PC-3 (cell line): ENCODE data around the gene GP9. TPM values are rescaled to one million over a fixed set of nuclear protein-coding genes. Genes with fewer than 3 reads are reported as not detected.

Source experiments
- ATAC-seq: fragments of 200-7000 bp; cut with Tn5 transposase; 2 replicates; pipeline ENCODE4 v1.9.1; 2020; ENCODE audit warnings: mild to moderate bottlenecking, moderate library complexity
- BruUV-seq: library from RNA; stranded (reverse); fragments of 400-500 nt; replicated peaks from 2 replicates; lab custom pipeline; 2021; lab: Mats Ljungman, UMichigan
- CTCF ChIA-PET: fragments of 300-600 bp; sonication (Branson Sonifier 250); formaldehyde crosslinking; loops from one replicate; lab custom pipeline; 2022; ENCODE audit warnings: antibody characterized with exemption; lab: Charles Lee
- POLR2A ChIA-PET: fragments of 300-600 bp; sonication (Branson Sonifier 250); formaldehyde crosslinking; loops from one replicate; lab custom pipeline; 2022; ENCODE audit warnings: antibody characterized with exemption; ENCODE audit not compliant: unreplicated experiment; lab: Charles Lee
- DNase-seq: peaks from one replicate; pipeline ENCODE4 v3.0.0-alpha.2; 2015
- H2AFZ ChIP-seq: fragments of 300-600 bp; sonication (generic); 2 replicates; pipeline ENCODE4 v1.6.0; 2016; ENCODE audit warnings: antibody characterized with exemption, low read length
- H3F3A ChIP-seq: fragments of 300-600 bp; sonication (generic); one replicate; pipeline ENCODE4 v1.6.0; 2017; ENCODE audit warnings: antibody characterized with exemption, low read length, control low read depth, mild to moderate bottlenecking; ENCODE audit not compliant: unreplicated experiment
- H3K27ac ChIP-seq: fragments of 300-600 bp; sonication (generic); 2 replicates; pipeline ENCODE4 v1.5.1; 2016; ENCODE audit warnings: mild to moderate bottlenecking, low read length
- H3K27me3 ChIP-seq: fragments of 300-600 bp; sonication (generic); 2 replicates; pipeline ENCODE4 v1.6.1; 2016; ENCODE audit warnings: low read length, mixed read lengths
- H3K36me3 ChIP-seq: fragments of 300-600 bp; sonication (generic); 2 replicates; pipeline ENCODE4 v1.6.1; 2016; ENCODE audit warnings: low read depth, mixed run types, low read length, mixed read lengths
- H3K4me1 ChIP-seq: fragments of 300-600 bp; sonication (generic); 2 replicates; pipeline ENCODE4 v1.5.1; 2016; ENCODE audit warnings: low read length; ENCODE audit not compliant: insufficient read depth
- H3K4me2 ChIP-seq: fragments of 300-600 bp; sonication (generic); 2 replicates; pipeline ENCODE4 v1.6.0; 2016; ENCODE audit warnings: low read length
- H3K4me3 ChIP-seq: fragments of 300-600 bp; sonication (generic); 2 replicates; pipeline ENCODE4 v1.5.1; 2016; ENCODE audit warnings: mild to moderate bottlenecking, low read length, mixed read lengths
- H3K79me2 ChIP-seq: fragments of 300-600 bp; sonication (generic); 2 replicates; pipeline ENCODE4 v1.6.1; 2017; ENCODE audit warnings: low read length, mixed read lengths
- H3K9ac ChIP-seq: fragments of 300-600 bp; sonication (generic); 2 replicates; pipeline ENCODE4 v1.6.0; 2016; ENCODE audit warnings: mild to moderate bottlenecking, low read length
- H3K9me2 ChIP-seq: fragments of 300-600 bp; sonication (generic); replicated peaks from 2 replicates; pipeline ENCODE4 v1.6.1; 2016; ENCODE audit warnings: mixed run types, low read length, mixed read lengths
- H3K9me3 ChIP-seq: fragments of 300-600 bp; sonication (generic); 2 replicates; pipeline ENCODE4 v1.6.1; 2016; ENCODE audit warnings: low read length, mixed read lengths
- H4K20me1 ChIP-seq: fragments of 300-600 bp; sonication (generic); 2 replicates; pipeline ENCODE4 v1.6.1; 2016; ENCODE audit warnings: low read length, mixed read lengths
- CTCF ChIP-seq: fragments of 300-600 bp; sonication (generic); conservative IDR thresholded peaks from 2 replicates; pipeline ENCODE4 v1.5.1; 2017; ENCODE audit warnings: antibody characterized with exemption, low read depth, mild to moderate bottlenecking, low read length
- EZH2 ChIP-seq: fragments of 300-600 bp; sonication (generic); IDR thresholded peaks from one replicate; pipeline ENCODE4 v1.6.1; 2017; ENCODE audit warnings: antibody characterized with exemption, mild to moderate bottlenecking, low read length; ENCODE audit not compliant: unreplicated experiment
- EZH2phosphoT487 ChIP-seq: fragments of 300-600 bp; sonication (generic); IDR thresholded peaks from 2 replicates; pipeline ENCODE4 v1.6.1; 2018; ENCODE audit warnings: mild to moderate bottlenecking, antibody characterized with exemption, low read length, borderline replicate concordance
- intact Hi-C: fragments of 100-400 bp; cut with micrococcal nuclease; formaldehyde crosslinking; loops from 2 replicates; pipeline ENCODE4 v1.9.0; 2023
- total RNA-seq: library from RNA; depleted of rRNA; stranded (reverse); fragments of >200 nt; gene quantifications from 2 replicates; pipeline ENCODE4 v1.2.3, GENCODE V29; 2014

GP9 gene
- total RNA-seq, 1 experiment from 2014 or later, result not detected

DNA sequence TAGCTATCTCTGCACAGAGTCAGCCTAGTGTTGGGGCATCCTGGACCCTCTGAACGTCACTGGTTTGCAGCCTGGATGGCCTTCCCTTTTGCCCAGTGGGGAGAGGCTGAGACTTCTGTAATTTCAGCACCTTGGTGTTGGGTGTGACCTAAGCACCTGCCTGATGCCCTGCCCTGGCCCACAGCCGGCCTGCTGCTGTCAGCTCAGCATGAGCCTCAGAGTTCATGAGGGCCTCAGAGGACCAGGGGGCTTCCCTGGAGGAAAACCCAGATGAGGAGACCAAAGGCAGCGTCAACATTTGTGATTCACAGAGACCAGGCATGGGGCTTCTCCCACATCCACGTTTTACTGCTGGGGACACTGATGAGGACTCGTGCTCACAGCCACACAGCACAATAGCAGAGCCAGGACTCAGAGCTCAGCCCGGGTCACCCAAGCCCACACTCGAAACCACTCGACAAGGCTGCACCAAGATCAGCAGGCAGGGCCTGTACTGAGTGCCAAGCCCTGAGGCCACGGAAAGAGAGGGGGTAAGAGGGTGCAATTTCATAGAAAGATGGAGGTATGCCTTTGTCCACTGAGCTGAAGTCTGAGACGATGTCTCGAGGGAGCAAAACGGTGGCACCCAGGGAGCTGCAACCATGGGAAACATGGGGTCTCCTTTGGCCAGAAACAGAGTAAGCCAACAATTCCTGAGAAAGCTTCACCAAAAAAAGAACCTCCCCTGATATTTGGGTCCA, 9.9 kb upstream of the GP9 start:
- H4K20me1 ChIP-seq, result no peaks in the 10 kb centered on the region
- CTCF ChIA-PET, result no interaction called here
- intact Hi-C loops, result no loop called here
- H3K36me3 ChIP-seq, result no peaks in the 10 kb centered on the region
- no peak overlapping the region for H2AFZ ChIP-seq
- no peak overlapping the region for H3K27ac ChIP-seq
- POLR2A ChIA-PET, result no interaction called here
- DNase-seq (no peak), ATAC-seq (no peak)
- H3K9me2 ChIP-seq, result no peaks in the 10 kb centered on the region
- no peaks in the 10 kb centered on the region for H3K9me3 ChIP-seq
- TF ChIP-seq EZH2 (no peak), EZH2phosphoT487 (no peak), CTCF (no peak)
- no peak overlapping the region for H3K9ac ChIP-seq
- no peaks in the 10 kb centered on the region for H3F3A ChIP-seq
- no peak overlapping the region for H3K4me2 ChIP-seq
- no peaks in the 10 kb centered on the region for H3K79me2 ChIP-seq
- H3K27me3 ChIP-seq, result no peaks in the 10 kb centered on the region
- no peaks in the 10 kb centered on the region for H3K4me1 ChIP-seq
- no peak overlapping the region for H3K4me3 ChIP-seq
- no TSS peak for BruUV-seq

DNA sequence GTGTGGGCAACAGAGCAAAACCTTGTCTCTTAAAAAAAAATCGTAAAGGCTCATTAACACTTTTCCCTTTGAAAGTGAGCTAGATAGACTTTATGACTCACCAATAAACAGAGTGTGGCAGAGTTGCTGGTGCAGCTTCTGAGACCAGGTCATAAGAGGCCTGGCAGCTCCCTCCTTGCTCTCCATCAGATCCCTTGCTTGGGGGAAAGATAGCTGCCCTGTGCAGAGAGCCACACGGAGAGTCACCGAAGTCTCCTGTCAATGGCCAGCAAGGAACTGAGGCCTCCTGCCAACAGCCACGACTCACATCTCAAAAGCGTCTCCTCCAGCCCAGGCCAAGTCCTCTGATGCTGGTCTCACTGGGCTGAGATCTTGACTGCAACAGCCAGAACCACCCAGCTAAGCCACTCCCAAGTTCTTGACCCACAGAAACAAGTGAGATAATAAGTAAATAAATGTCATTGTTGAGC, 8.7 kb upstream of the GP9 start:
- Histone ChIP-seq H3K79me2 (no peaks in the 10 kb centered on the region), H3K9me3 (no peaks in the 10 kb centered on the region), H3F3A (no peaks in the 10 kb centered on the region), H3K9ac (no peak overlapping the region), H3K27ac (no peak overlapping the region), H3K27me3 (no peaks in the 10 kb centered on the region), H3K9me2 (no peaks in the 10 kb centered on the region), H3K4me1 (no peaks in the 10 kb centered on the region), H3K36me3 (no peaks in the 10 kb centered on the region), H4K20me1 (no peaks in the 10 kb centered on the region), H3K4me2 (no peak overlapping the region), H2AFZ (no peak overlapping the region), H3K4me3 (no peak overlapping the region)
- no TSS peak for BruUV-seq
- CTCF ChIA-PET, result interaction anchor here (0.6 to 1.1 kb wide), 3 partner anchors 80 to 686 kb away, joined by 3 to 4 read pairs (median 3); no protein-coding TSS in a partner anchor
- intact Hi-C loops, result loop anchor here (2.0 kb wide), 1 partner anchor 69 kb away; the partner anchor contains the start of gene RAB43
- POLR2A ChIA-PET, result interaction anchor here (0.7 kb wide), 1 partner anchor 173 kb away, joined by 3 read pairs; no protein-coding TSS in a partner anchor
- DNase-seq (peak; percentile 12), ATAC-seq (peak; percentile 22)
- TF ChIP-seq EZH2, result no peak
- TF ChIP-seq CTCF, result no peak
- no peak for TF ChIP-seq EZH2phosphoT487

GRCh38 chr3:129052675-129053074, 7.9 kb upstream of the GP9 start:
- Histone ChIP-seq H3K4me3 (no peak overlapping the region), H3K36me3 (no peaks in the 10 kb centered on the region), H2AFZ (no peak overlapping the region), H3F3A (no peaks in the 10 kb centered on the region), H3K4me2 (no peak overlapping the region), H3K27ac (no peak overlapping the region), H3K9me2 (no peaks in the 10 kb centered on the region), H3K79me2 (no peaks in the 10 kb centered on the region), H4K20me1 (no peaks in the 10 kb centered on the region), H3K4me1 (no peaks in the 10 kb centered on the region), H3K27me3 (no peaks in the 10 kb centered on the region), H3K9ac (no peak overlapping the region), H3K9me3 (no peaks in the 10 kb centered on the region)
- POLR2A ChIA-PET, result no interaction called here
- CTCF ChIA-PET, result interaction anchor here (0.6 to 1.6 kb wide), 3 partner anchors 81 to 686 kb away, joined by 3 to 15 read pairs (median 4); no protein-coding TSS in a partner anchor
- DNase-seq (no peak), ATAC-seq (no peak)
- TF ChIP-seq CTCF (no peak), EZH2 (no peak), EZH2phosphoT487 (no peak)
- intact Hi-C loops, result loop anchor here (1.0 to 2.0 kb wide), 2 partner anchors 68 to 194 kb away; partner anchors contain the start of gene RAB43
- no TSS peak for BruUV-seq
